Body of pancreas (tissue), 4 donors: ENCODE data around the gene MGAT4A. TPM values are rescaled to one million over a fixed set of nuclear protein-coding genes. Genes with fewer than 3 reads are reported as not detected.

ENCODE experiments used
- ATAC-seq: fragments of 150-250 bp; one replicate; pipeline ENCODE4 v1.9.1; 2016
- DNase-seq, 4 donors: peaks; one replicate each; pipeline ENCODE4 v3.0.0-alpha.2; 2019
- H3K27ac ChIP-seq, 4 donors: fragments of 200-600 bp; sonication (generic); 1 replicate in 3 of 4; 2 replicates in 1 of 4; pipeline versions ENCODE4 v1.5.1 to v1.6.1; 2016 to 2019; ENCODE audit warnings: mild to moderate bottlenecking in 1 of 4, mixed read lengths in 1 of 4, moderate library complexity in 1 of 4
- H3K27me3 ChIP-seq, 2 donors: fragments of 200-600 bp; sonication (generic); one replicate each; pipeline ENCODE4 v1.6.0; 2016; ENCODE audit warnings: mild to moderate bottlenecking in 1 of 2
- H3K36me3 ChIP-seq, 2 donors: fragments of 200-600 bp; sonication (generic); replicated peaks in 1 of 2; 2 replicates each; pipeline ENCODE4 v1.5.1; 2016; ENCODE audit warnings: low read depth in 2 of 2; ENCODE audit not compliant: insufficient read depth in 1 of 2
- H3K4me1 ChIP-seq: fragments of 200-600 bp; sonication (generic); one replicate; pipeline ENCODE4 v1.6.0; 2016
- H3K4me3 ChIP-seq, 2 donors: fragments of 200-600 bp; sonication (generic); 1 replicate in 1 of 2; 2 replicates in 1 of 2; pipeline ENCODE4 v1.5.1; 2016 to 2019
- H3K9me3 ChIP-seq, 3 donors: fragments of 200-600 bp; sonication (generic); 1 replicate in 2 of 3; 2 replicates in 1 of 3; pipeline ENCODE4 v1.5.1; 2016
- POLR2A ChIP-seq, 3 donors: fragments of 450-650 bp; IDR thresholded peaks; one replicate each; pipeline ENCODE4 v1.6.1; 2016; ENCODE audit warnings: antibody characterized with exemption in 3 of 3, mild to moderate bottlenecking in 2 of 3
- WGBS, 2 donors: methylation state at CpG; one replicate each; pipeline ENCODE4 v1.1.5; 2017; 5-methylcytosine and 5-hydroxymethylcytosine counted together
- intact Hi-C: fragments of 100-400 bp; cut with DNase I; formaldehyde crosslinking; loops from one replicate; pipeline ENCODE4 v1.15.1; 2023
- total RNA-seq, 2 donors: library from RNA; depleted of rRNA; stranded (reverse); fragments of >200 nt; gene quantifications; one replicate each; pipeline ENCODE4 v1.1.0, GENCODE V29; 2016
- TF ChIP-seq, protein P1 (sequence below), 7 experiments: fragments of 450-650 bp in 4 of 7; fragments of 200-600 bp in 3 of 7; sonication (generic) in 3 of 7; IDR thresholded peaks; one replicate each; pipeline ENCODE4 v1.5.1; 2016 to 2019; ENCODE audit warnings: antibody characterized with exemption in 7 of 7

Gene MGAT4A
- total RNA-seq, 2 donors from 2014 or later = 40.5 to 72.4 TPM

DNA sequence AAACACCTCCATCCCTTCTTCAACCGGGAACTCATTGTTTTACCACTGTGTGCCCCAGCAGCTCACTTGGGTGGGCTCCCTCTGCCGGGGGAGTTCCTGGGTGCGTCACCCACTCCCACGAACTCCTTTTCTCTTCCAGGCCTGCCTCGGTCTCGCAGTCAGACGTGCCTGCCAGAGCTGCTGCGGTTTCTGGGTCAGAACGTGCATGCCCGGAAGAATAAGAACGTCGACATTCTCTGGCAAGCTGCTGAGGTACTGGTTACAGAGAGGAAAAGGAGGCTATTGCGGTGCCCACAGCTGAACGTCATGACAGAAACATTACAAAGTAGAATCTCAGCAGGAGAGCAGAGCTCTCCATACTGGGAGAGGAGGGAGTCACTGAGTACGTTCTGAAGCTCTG is 158.3 kb downstream of the MGAT4A start:
- H3K36me3 ChIP-seq = no peaks in the 10 kb centered on the region
- no peak for DNase-seq
- no peaks in the 10 kb centered on the region for H3K9me3 ChIP-seq
- H3K27ac ChIP-seq = no peak overlapping the region
- no peaks in the 10 kb centered on the region for H3K27me3 ChIP-seq
- intact Hi-C loops = no loop called here
- no peak overlapping the region for H3K4me3 ChIP-seq
- H3K4me1 ChIP-seq = no peaks in the 10 kb centered on the region
- no peak for ATAC-seq
- no peak for TF ChIP-seq POLR2A (IDR thresholded peaks at IDR 0.05)
- TF ChIP-seq, protein P1, sequence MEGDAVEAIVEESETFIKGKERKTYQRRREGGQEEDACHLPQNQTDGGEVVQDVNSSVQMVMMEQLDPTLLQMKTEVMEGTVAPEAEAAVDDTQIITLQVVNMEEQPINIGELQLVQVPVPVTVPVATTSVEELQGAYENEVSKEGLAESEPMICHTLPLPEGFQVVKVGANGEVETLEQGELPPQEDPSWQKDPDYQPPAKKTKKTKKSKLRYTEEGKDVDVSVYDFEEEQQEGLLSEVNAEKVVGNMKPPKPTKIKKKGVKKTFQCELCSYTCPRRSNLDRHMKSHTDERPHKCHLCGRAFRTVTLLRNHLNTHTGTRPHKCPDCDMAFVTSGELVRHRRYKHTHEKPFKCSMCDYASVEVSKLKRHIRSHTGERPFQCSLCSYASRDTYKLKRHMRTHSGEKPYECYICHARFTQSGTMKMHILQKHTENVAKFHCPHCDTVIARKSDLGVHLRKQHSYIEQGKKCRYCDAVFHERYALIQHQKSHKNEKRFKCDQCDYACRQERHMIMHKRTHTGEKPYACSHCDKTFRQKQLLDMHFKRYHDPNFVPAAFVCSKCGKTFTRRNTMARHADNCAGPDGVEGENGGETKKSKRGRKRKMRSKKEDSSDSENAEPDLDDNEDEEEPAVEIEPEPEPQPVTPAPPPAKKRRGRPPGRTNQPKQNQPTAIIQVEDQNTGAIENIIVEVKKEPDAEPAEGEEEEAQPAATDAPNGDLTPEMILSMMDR (IDR thresholded peaks at IDR 0.05) = no peak
- 90 to 91% methylated on average over 15 of the region's 15 CpGs for WGBS, 2 donors

DNA sequence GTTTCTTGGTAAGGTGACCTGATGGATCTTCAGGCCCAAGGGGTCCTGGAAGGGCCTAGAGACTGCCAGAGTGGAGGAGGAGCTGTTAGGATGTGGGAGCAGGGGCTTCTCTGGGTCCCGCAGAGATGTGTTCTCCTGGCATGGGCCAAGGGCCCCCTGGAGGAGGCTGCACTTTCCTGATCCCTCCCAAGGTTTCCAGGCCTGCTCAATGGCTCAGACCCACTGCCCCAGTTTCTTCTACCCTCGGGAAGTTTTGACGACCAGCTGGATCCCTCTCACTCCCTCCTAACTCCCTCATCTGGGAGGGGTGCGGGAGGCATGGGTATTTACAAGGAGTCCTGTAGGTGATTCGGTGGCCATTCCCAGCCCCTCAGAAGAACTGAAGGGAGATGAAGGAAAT is 158.7 kb downstream of the MGAT4A start:
- TF ChIP-seq, protein P1 (IDR thresholded peaks at IDR 0.05) = no peak
- TF ChIP-seq POLR2A (IDR thresholded peaks at IDR 0.05) = no peak
- no peaks in the 10 kb centered on the region for H3K36me3 ChIP-seq
- 71 to 77% methylated on average over 4 to 5 of the region's 5 CpGs for WGBS, 2 donors

DNA sequence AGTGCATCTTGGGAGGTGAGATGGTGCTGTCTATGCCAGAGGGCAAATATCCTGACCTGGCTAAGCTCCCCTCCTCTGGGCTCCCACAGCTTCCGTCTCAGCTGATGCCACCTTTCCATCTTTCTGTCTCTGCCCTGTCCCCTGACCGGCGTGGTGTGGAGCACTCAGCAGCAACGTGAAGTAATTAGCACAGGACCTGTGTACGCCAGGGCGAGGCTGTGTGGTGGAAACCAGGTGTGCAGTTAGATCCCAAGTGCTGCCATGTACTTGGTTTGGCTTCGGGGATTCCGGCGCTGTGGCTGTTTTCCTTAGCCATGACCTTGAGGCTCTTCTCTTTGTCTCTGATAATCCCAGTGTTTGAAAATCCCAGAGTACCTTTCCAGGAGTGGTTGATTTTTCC is 159.1 kb downstream of the MGAT4A start:
- ATAC-seq = no peak
- Histone ChIP-seq H3K36me3 (no peaks in the 10 kb centered on the region), H3K9me3 (no peaks in the 10 kb centered on the region), H3K4me1 (no peaks in the 10 kb centered on the region), H3K27ac (no peak overlapping the region), H3K4me3 (no peak overlapping the region), H3K27me3 (no peaks in the 10 kb centered on the region)
- TF ChIP-seq, protein P1 (IDR thresholded peaks at IDR 0.05) = no peak
- no peak for TF ChIP-seq POLR2A (IDR thresholded peaks at IDR 0.05)
- intact Hi-C loops = no loop called here
- no peak for DNase-seq
- 84 to 85% methylated on average over 9 of the region's 9 CpGs for WGBS, 2 donors

More for the DNA sequence above, 158.7 kb downstream of the MGAT4A start:
- no peak for DNase-seq
- H3K9me3 ChIP-seq = no peaks in the 10 kb centered on the region
- no peak for ATAC-seq
- intact Hi-C loops = no loop called here
- H3K4me1 ChIP-seq = no peaks in the 10 kb centered on the region
- no peak overlapping the region for H3K4me3 ChIP-seq
- no peak overlapping the region for H3K27ac ChIP-seq
- no peaks in the 10 kb centered on the region for H3K27me3 ChIP-seq

DNA sequence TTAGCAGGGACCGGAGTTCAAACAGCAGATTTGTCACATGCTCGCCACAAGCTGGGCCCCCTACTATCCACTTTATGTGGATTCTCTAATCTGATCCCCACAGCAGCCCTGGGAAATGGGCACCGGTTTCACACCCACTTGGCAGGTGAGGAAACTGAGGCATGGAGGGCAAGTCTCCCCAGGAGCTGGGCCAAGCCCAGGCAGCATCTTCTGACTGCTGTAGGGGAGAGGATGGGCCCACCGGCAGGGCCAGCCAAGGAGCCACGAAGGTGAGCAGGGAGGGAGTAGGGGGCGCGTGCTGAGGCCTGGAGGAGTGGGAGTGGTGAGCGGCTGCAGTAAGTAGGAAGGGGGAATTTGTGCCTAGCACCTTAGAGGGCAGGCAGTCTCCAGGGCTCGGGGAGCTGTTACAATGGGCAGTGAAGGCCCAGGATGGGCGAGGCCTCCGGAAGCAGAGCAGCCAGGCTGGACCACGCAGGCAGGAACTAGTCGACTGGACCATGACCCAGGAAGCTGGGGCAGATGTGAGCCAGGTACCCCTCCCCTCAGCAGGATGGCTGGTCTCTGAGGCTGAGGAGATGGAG is 159.7 kb downstream of the MGAT4A start:
- Histone ChIP-seq H3K27me3 (no peaks in the 10 kb centered on the region), H3K27ac (no peak overlapping the region), H3K9me3 (no peaks in the 10 kb centered on the region), H3K36me3 (no peaks in the 10 kb centered on the region), H3K4me3 (no peak overlapping the region), H3K4me1 (no peaks in the 10 kb centered on the region)
- intact Hi-C loops = no loop called here
- 89 to 97% methylated on average over 7 to 13 of the region's 13 CpGs for WGBS, 2 donors
- DNase-seq (no peak), ATAC-seq (no peak)
- no peak for TF ChIP-seq POLR2A (IDR thresholded peaks at IDR 0.05)
- TF ChIP-seq, protein P1 (IDR thresholded peaks at IDR 0.05) = no peak

DNA sequence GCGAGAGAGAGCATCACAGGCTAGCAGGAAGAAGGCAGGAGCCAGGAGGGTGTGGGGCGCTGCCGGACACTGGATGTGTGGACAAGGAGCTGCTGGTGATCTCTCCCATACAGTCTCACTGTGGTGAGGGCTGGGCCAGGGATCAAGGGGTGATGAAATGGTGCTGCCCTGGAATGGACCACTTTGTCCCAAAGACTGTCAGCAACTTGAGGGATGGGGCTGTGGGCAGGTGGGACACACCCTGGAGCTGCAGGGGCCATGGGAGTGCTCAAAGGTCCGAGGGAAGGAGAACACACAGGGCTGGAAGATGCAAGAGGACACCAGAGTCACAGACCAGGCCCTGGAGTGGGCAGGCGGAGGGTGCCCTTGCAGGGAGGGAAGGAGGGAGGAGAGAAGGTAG is 160.6 kb downstream of the MGAT4A start:
- 80 to 92% methylated on average over 5 of the region's 5 CpGs for WGBS, 2 donors
- no peaks in the 10 kb centered on the region for H3K36me3 ChIP-seq
- ATAC-seq (no peak), DNase-seq (no peak)
- no peaks in the 10 kb centered on the region for H3K27me3 ChIP-seq
- H3K27ac ChIP-seq = no peak overlapping the region
- no peaks in the 10 kb centered on the region for H3K9me3 ChIP-seq
- no peak overlapping the region for H3K4me3 ChIP-seq
- intact Hi-C loops = no loop called here
- TF ChIP-seq POLR2A (IDR thresholded peaks at IDR 0.05) = no peak
- TF ChIP-seq, protein P1 (IDR thresholded peaks at IDR 0.05) = no peak
- H3K4me1 ChIP-seq = no peaks in the 10 kb centered on the region
